Embryonic facial prominence (tissue), 1 donor: ENCODE measurements around the gene TRMT11.
"Not testable (repeated sequence)": the region's sequence is repeated elsewhere in the genome, so short reads cannot be mapped to it uniquely, and the experiment has no call there.

Experiments
- DNase-seq: peaks from one replicate; pipeline ENCODE4 v3.0.0-alpha.2; 2016; ENCODE audit errors: extremely low spot score

The TRMT11 gene

GRCh38 chr6:126042001-126042419, 55.7 kb downstream of the TRMT11 start:
- no peak for DNase-seq

GRCh38 chr6:126047648-126048047, 61.3 kb downstream of the TRMT11 start:
- DNase-seq: no peak

GRCh38 chr6:126048635-126049034, 62.3 kb downstream of the TRMT11 start:
- DNase-seq: no peak

- no peak for DNase-seq
Measured at GRCh38 chr6:126050795-126051194, 64.5 kb downstream of the TRMT11 start.

- DNase-seq: no peak
Measured at GRCh38 chr6:126051791-126052190, 65.5 kb downstream of the TRMT11 start.

- no peak for DNase-seq
Measured at GRCh38 chr6:126052485-126052884, 66.1 kb downstream of the TRMT11 start.

- no peak for DNase-seq
Measured at GRCh38 chr6:126054258-126054702, 67.9 kb downstream of the TRMT11 start.

GRCh38 chr6:126054802-126055201, 68.5 kb downstream of the TRMT11 start:
- DNase-seq: no peak

- DNase-seq: no peak
Measured at GRCh38 chr6:126055449-126055848, 69.1 kb downstream of the TRMT11 start.

- no peak for DNase-seq
Measured at GRCh38 chr6:126056355-126057004, 70.1 kb downstream of the TRMT11 start.

- not testable (repeated sequence) for DNase-seq
Measured at GRCh38 chr6:126058085-126058484, 71.7 kb downstream of the TRMT11 start.

GRCh38 chr6:126060400-126060799, 74.1 kb downstream of the TRMT11 start:
- no peak for DNase-seq

- no peak for DNase-seq
Measured at GRCh38 chr6:126063512-126064146, 77.3 kb downstream of the TRMT11 start.

- no peak for DNase-seq
Measured at GRCh38 chr6:126064257-126064747, 78.0 kb downstream of the TRMT11 start.

- no peak for DNase-seq
Measured at GRCh38 chr6:126064748-126065401, 78.5 kb downstream of the TRMT11 start.

- DNase-seq: no peak
Measured at GRCh38 chr6:126066053-126067048, 80.0 kb downstream of the TRMT11 start.

- no peak for DNase-seq
Measured at GRCh38 chr6:126067073-126067472, 80.7 kb downstream of the TRMT11 start.

GRCh38 chr6:126069449-126069848, 83.1 kb downstream of the TRMT11 start:
- no peak for DNase-seq

GRCh38 chr6:126071000-126071647, 84.8 kb downstream of the TRMT11 start:
- no peak for DNase-seq

- no peak for DNase-seq
Measured at GRCh38 chr6:126072172-126072571, 85.8 kb downstream of the TRMT11 start.

- DNase-seq: no peak
Measured at GRCh38 chr6:126072834-126073233, 86.5 kb downstream of the TRMT11 start.
